ENCODE results near the gene NOL9.

DNA sequence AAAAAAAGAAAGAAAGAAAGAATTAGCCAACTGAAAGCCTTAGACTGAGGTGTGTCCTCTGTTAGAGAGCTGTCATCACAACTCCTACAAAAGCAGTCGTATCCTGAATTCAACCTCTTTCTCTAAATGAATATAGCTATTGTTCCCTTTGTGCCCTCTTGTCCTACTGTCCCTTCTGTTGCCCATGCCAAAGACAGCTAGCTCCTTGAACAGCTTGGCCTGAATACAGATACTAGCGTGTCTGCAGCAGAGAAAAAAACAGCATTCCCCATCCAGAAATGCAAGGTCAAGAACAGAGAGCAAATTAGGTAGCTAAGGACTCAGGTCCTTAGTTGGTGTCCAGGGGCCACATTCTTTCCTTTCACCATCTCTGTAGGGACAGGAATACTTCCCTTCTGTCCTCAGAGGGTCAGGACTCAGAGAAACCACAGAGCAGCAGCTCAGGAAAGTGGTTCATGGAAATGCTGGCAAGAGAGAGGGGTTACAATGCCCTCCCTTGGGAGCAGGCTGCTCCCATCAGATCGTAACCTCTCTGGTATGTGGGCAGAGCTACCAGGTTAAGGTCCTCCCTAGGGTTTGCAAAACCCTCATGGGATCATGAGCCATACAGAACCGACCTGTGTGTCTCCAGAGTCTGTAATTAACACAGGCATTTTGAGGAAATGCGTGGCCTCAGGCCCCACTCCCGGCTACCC lies 23.7 kb upstream of the NOL9 start:
- TF ChIP-seq, protein P1, sequence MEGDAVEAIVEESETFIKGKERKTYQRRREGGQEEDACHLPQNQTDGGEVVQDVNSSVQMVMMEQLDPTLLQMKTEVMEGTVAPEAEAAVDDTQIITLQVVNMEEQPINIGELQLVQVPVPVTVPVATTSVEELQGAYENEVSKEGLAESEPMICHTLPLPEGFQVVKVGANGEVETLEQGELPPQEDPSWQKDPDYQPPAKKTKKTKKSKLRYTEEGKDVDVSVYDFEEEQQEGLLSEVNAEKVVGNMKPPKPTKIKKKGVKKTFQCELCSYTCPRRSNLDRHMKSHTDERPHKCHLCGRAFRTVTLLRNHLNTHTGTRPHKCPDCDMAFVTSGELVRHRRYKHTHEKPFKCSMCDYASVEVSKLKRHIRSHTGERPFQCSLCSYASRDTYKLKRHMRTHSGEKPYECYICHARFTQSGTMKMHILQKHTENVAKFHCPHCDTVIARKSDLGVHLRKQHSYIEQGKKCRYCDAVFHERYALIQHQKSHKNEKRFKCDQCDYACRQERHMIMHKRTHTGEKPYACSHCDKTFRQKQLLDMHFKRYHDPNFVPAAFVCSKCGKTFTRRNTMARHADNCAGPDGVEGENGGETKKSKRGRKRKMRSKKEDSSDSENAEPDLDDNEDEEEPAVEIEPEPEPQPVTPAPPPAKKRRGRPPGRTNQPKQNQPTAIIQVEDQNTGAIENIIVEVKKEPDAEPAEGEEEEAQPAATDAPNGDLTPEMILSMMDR (IDR thresholded peaks at IDR 0.05), result no peak
- no peak for TF ChIP-seq POLR2A (IDR thresholded peaks at IDR 0.05)

Data from right lobe of liver (tissue), 4 donors.